ENCODE measurements around the gene RGS6.
"Not testable (repeated sequence)": the region's sequence is repeated elsewhere in the genome, so short reads cannot be mapped to it uniquely, and the experiment has no call there.

Gene RGS6

DNA sequence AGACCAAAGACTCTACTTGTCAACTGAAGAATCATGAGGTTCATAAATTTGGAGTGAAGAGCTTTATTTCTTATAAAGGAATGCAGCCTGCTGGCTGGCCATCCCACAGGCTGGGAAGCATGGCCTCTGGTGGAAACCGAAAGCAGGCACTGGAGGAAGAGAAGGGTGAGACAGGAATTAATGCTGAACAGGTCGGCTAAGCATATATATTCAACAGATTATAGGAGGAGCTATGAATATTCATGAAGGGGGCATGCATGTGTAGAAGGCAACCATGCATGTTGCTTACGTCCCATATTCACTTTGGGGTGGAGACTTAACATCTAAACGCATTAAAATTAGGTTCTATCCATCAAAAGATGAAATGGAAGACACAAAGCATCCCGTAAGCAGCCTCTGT is 20.6 kb upstream of the RGS6 start:
- H3K4me1 ChIP-seq (ENCODE audit: control insufficient read depth in 5 of 5, insufficient read depth in 5 of 5, low read length in 5 of 5): no peaks in the 10 kb centered on the region
- H3K9ac ChIP-seq (ENCODE audit: low read length in 5 of 5): no peak overlapping the region
- no peak overlapping the region for H3K27ac ChIP-seq (ENCODE audit: low read depth, low read length)
- H3K36me3 ChIP-seq (ENCODE audit: control insufficient read depth in 5 of 5, insufficient read depth in 5 of 5, low read length in 5 of 5): no peaks in the 10 kb centered on the region
- H3K27me3 ChIP-seq (ENCODE audit: control insufficient read depth in 5 of 5, insufficient read depth in 4 of 5, low read length in 5 of 5): peaks cover 0 to 4% (median 0%) of the 10 kb centered on the region in 5 donors
- H3K9me3 ChIP-seq (ENCODE audit: control insufficient read depth in 5 of 5, low read length in 5 of 5): no peaks in the 10 kb centered on the region
- no peak overlapping the region for H3K4me3 ChIP-seq (ENCODE audit: low read depth in 1 of 5, low read length in 5 of 5)

DNA sequence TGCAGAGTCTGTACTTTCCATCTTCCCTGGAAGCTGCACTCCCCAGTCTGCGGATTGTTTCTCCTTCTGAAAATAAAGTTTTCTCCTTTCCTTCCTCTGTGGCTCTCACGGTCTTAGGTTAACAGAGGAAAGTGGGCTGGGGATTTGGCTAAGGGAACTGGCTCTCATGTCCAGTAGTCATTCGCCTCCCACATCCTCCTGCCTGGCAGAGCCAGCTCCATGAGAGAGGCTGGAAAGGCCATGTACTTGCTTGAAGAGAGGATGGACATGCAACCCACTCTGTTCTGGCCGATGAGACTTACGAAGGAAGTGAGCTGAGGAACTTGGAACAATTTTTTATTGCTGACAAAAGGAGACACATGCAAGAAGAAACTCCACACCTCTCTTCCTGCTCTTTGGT is 18.9 kb upstream of the RGS6 start:
- Histone ChIP-seq H3K4me1 (ENCODE audit: control insufficient read depth in 5 of 5, insufficient read depth in 5 of 5, low read length in 5 of 5) (no peaks in the 10 kb centered on the region), H3K9me3 (ENCODE audit: control insufficient read depth in 5 of 5, low read length in 5 of 5) (no peaks in the 10 kb centered on the region), H3K9ac (ENCODE audit: low read length in 5 of 5) (no peak overlapping the region), H3K4me3 (ENCODE audit: low read depth in 1 of 5, low read length in 5 of 5) (no peak overlapping the region), H3K27ac (ENCODE audit: low read depth, low read length) (no peak overlapping the region), H3K27me3 (ENCODE audit: control insufficient read depth in 5 of 5, insufficient read depth in 4 of 5, low read length in 5 of 5) (no peaks in the 10 kb centered on the region), H3K36me3 (ENCODE audit: control insufficient read depth in 5 of 5, insufficient read depth in 5 of 5, low read length in 5 of 5) (no peaks in the 10 kb centered on the region)

DNA sequence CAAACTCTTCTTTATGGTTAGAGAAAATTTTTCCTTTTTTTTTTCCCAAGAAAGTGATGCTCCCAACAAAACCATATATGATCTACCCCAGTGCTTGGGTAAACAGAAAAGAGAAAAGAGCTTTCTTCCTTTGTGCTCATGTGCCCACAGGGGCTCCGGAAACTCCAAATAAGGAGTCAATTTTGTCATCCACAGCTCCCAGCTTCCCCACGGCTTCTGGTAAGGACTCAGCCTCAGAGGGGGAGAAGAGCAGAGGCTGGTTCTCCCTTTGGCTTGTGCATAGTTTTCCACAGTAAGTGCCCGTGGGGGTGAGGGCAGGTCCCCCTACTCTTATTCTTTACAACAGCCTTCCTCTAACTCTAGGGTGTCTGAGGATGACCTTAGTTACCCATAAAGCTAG is 13.3 kb upstream of the RGS6 start:
- H3K4me1 ChIP-seq (ENCODE audit: control insufficient read depth in 5 of 5, insufficient read depth in 5 of 5, low read length in 5 of 5): no peaks in the 10 kb centered on the region
- no peak overlapping the region for H3K27ac ChIP-seq (ENCODE audit: low read depth, low read length)
- no peaks in the 10 kb centered on the region for H3K9me3 ChIP-seq (ENCODE audit: control insufficient read depth in 5 of 5, low read length in 5 of 5)
- no peaks in the 10 kb centered on the region for H3K36me3 ChIP-seq (ENCODE audit: control insufficient read depth in 5 of 5, insufficient read depth in 5 of 5, low read length in 5 of 5)
- no peak overlapping the region for H3K4me3 ChIP-seq (ENCODE audit: low read depth in 1 of 5, low read length in 5 of 5)
- H3K9ac ChIP-seq (ENCODE audit: low read length in 5 of 5): no peak overlapping the region
- H3K27me3 ChIP-seq (ENCODE audit: control insufficient read depth in 5 of 5, insufficient read depth in 4 of 5, low read length in 5 of 5): peaks cover 0 to 3% (median 0%) of the 10 kb centered on the region in 5 donors

DNA sequence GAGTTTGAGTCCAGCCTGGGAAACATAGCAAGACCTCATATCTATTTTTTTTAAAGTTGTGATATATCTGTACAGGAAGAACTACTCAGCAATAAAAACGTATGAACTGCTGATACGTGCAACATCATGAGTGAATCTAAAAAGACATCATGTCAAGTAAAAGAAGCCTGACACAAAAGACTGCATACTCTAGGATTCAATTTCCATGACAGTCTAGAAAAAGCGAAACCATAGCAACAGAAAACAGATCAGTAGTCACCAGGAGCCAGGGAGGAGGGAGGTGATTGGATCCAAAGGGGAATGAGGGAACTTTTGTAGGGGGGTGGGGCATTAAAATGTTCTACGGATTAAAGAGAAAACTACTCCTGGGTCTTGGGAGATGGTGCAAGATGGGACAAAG is 8.7 kb upstream of the RGS6 start:
- peaks cover 0 to 3% (median 0%) of the 10 kb centered on the region in 5 donors for H3K27me3 ChIP-seq (ENCODE audit: control insufficient read depth in 5 of 5, insufficient read depth in 4 of 5, low read length in 5 of 5)
- no peak overlapping the region for H3K9ac ChIP-seq (ENCODE audit: low read length in 5 of 5)
- no peak overlapping the region for H3K4me3 ChIP-seq (ENCODE audit: low read depth in 1 of 5, low read length in 5 of 5)
- H3K4me1 ChIP-seq (ENCODE audit: control insufficient read depth in 5 of 5, insufficient read depth in 5 of 5, low read length in 5 of 5): no peaks in the 10 kb centered on the region
- peaks cover 0 to 3% (median 0%) of the 10 kb centered on the region in 5 donors for H3K9me3 ChIP-seq (ENCODE audit: control insufficient read depth in 5 of 5, low read length in 5 of 5)
- H3K36me3 ChIP-seq (ENCODE audit: control insufficient read depth in 5 of 5, insufficient read depth in 5 of 5, low read length in 5 of 5): no peaks in the 10 kb centered on the region
- no peak overlapping the region for H3K27ac ChIP-seq (ENCODE audit: low read depth, low read length)

DNA sequence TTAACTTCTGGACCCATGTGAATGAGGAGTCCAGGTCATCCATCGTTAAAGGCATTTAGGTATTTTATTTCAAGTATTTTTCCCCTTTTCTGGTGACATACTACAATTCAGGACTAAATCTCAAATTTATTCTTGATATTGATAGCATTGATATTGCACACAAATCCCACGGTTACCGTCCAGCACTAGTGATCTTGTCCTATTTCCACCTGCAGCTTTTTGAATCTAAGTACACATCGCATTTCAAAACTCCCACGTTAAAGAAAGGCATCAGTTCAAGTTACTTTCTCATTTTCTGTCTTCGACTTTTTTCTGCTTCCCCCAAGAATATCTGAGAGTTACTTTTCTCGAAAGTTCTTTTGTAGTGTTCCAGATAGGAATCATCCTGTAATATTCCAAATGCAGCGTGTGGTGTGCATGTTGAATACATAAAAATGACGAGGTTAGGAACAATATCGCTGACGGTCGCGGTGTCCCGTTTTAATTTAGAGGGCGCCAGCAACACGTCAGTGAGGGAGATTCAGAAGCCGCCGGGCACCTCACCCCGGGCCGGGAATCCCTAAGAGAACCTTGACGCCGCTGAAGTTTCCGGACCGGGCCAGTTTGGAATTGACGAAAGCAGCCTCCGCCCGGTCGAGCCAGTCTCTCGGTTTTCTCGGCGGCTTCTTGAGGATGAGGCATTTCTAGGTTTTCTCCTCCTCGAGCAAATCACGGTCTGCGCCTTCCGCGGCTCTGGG is 569 bp upstream of the RGS6 start:
- H3K4me1 ChIP-seq (ENCODE audit: control insufficient read depth in 5 of 5, insufficient read depth in 5 of 5, low read length in 5 of 5): peaks cover 0 to 10% (median 5%) of the 10 kb centered on the region in 5 donors
- H3K27me3 ChIP-seq (ENCODE audit: control insufficient read depth in 5 of 5, insufficient read depth in 4 of 5, low read length in 5 of 5): peaks cover 5 to 17% (median 13%) of the 10 kb centered on the region in 5 donors
- no peak overlapping the region for H3K27ac ChIP-seq (ENCODE audit: low read depth, low read length)
- peak overlapping the region in 4 of 5 donors; percentile 61 to 81 (median 70) for H3K4me3 ChIP-seq (ENCODE audit: low read depth in 1 of 5, low read length in 5 of 5)
- no peaks in the 10 kb centered on the region for H3K9me3 ChIP-seq (ENCODE audit: control insufficient read depth in 5 of 5, low read length in 5 of 5)
- H3K36me3 ChIP-seq (ENCODE audit: control insufficient read depth in 5 of 5, insufficient read depth in 5 of 5, low read length in 5 of 5): no peaks in the 10 kb centered on the region
- no peak overlapping the region for H3K9ac ChIP-seq (ENCODE audit: low read length in 5 of 5)

DNA sequence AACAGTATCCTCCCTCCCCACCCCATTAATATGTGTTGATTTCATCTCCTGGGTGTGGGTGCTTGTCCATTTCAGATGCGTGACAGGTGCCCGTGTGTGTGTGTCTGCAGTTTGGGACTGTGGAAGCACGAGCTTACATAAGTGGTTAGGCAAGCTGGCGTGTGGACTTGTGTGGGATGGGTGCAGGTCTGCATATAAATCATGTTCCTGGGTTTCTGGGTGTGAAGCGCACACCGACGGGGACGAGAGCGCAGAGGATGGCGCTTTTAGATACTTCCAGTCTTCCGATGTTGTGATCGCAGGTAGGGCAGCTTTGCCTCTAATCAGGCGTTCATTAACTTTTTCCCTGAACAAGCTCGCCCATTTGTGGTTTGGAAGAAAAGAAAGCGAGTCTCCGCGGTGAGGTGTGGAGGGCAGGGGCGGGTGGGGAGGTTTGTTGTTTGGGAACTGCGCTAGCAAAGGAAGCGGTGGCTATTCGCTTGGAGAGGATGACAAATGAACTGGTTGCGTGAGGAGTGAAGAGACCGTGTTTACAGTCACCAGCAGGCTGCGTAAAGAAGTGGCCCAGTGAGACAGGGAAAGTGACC is 865 bp downstream of the RGS6 start:
- H3K9me3 ChIP-seq (ENCODE audit: control insufficient read depth in 5 of 5, low read length in 5 of 5): no peaks in the 10 kb centered on the region
- peak overlapping the region; percentile 61 to 81 (median 74) for H3K4me3 ChIP-seq (ENCODE audit: low read depth in 1 of 5, low read length in 5 of 5)
- H3K36me3 ChIP-seq (ENCODE audit: control insufficient read depth in 5 of 5, insufficient read depth in 5 of 5, low read length in 5 of 5): no peaks in the 10 kb centered on the region
- peak overlapping the region in 2 of 5 donors; percentile 26 to 45 for H3K9ac ChIP-seq (ENCODE audit: low read length in 5 of 5)
- no peak overlapping the region for H3K27ac ChIP-seq (ENCODE audit: low read depth, low read length)
- H3K4me1 ChIP-seq (ENCODE audit: control insufficient read depth in 5 of 5, insufficient read depth in 5 of 5, low read length in 5 of 5): peaks cover 0 to 10% (median 5%) of the 10 kb centered on the region in 5 donors
- peaks cover 5 to 17% (median 13%) of the 10 kb centered on the region in 5 donors for H3K27me3 ChIP-seq (ENCODE audit: control insufficient read depth in 5 of 5, insufficient read depth in 4 of 5, low read length in 5 of 5)

DNA sequence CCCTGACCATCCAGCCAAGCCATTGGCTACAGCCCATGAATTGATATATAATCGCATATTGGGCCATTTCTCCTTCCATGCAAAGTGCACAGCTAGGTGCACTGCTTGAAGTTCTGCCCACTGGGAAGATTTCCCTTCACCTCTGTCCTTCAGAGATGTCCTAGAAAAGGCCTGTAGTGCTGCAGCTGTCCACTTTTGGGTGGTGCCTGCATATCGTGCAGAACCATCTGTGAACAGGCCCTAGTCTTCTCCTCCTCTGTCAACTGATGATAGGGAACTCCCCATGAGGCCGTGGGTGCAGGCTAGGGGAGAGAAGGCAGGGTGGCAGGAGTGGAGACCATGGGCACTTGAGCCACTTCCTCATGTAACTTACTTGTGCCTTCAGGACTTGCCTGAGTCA is 6.0 kb downstream of the RGS6 start:
- not testable (repeated sequence) for H3K36me3 ChIP-seq (ENCODE audit: control insufficient read depth in 5 of 5, insufficient read depth in 5 of 5, low read length in 5 of 5)

DNA sequence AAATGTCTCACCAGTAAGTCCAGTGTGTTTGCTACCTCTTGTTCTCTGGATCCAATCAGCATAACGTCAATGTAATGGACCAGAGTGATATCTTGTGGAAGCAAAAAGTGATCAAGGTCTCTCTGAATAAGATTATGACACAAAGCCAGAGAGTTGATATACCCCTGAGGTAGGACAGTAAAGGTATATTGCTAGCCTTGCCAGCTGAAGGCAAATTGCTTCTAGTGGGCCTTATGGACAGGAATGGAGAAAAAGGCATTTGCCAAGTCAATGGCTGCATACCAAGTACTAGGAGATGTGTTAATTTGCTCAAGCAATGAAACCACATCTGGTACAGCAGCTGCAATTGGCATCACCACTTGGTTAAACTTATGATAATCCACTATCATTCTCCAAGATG is 7.1 kb downstream of the RGS6 start:
- peaks cover 0 to 20% (median 12%) of the 10 kb centered on the region in 5 donors for H3K9me3 ChIP-seq (ENCODE audit: control insufficient read depth in 5 of 5, low read length in 5 of 5)
- not testable (repeated sequence) for H3K4me1 ChIP-seq (ENCODE audit: control insufficient read depth in 5 of 5, insufficient read depth in 5 of 5, low read length in 5 of 5); H3K36me3 ChIP-seq (ENCODE audit: control insufficient read depth in 5 of 5, insufficient read depth in 5 of 5, low read length in 5 of 5); H3K27ac ChIP-seq (ENCODE audit: low read depth, low read length); H3K4me3 ChIP-seq (ENCODE audit: low read depth in 1 of 5, low read length in 5 of 5); H3K9ac ChIP-seq (ENCODE audit: low read length in 5 of 5); H3K27me3 ChIP-seq (ENCODE audit: control insufficient read depth in 5 of 5, insufficient read depth in 4 of 5, low read length in 5 of 5)

More for the DNA sequence above, 6.0 kb downstream of the RGS6 start:
- H3K27ac ChIP-seq (ENCODE audit: low read depth, low read length); H3K4me1 ChIP-seq (ENCODE audit: control insufficient read depth in 5 of 5, insufficient read depth in 5 of 5, low read length in 5 of 5); H3K4me3 ChIP-seq (ENCODE audit: low read depth in 1 of 5, low read length in 5 of 5); H3K9ac ChIP-seq (ENCODE audit: low read length in 5 of 5); H3K27me3 ChIP-seq (ENCODE audit: control insufficient read depth in 5 of 5, insufficient read depth in 4 of 5, low read length in 5 of 5): not testable (repeated sequence)
- peaks cover 0 to 20% (median 12%) of the 10 kb centered on the region in 5 donors for H3K9me3 ChIP-seq (ENCODE audit: control insufficient read depth in 5 of 5, low read length in 5 of 5)

DNA sequence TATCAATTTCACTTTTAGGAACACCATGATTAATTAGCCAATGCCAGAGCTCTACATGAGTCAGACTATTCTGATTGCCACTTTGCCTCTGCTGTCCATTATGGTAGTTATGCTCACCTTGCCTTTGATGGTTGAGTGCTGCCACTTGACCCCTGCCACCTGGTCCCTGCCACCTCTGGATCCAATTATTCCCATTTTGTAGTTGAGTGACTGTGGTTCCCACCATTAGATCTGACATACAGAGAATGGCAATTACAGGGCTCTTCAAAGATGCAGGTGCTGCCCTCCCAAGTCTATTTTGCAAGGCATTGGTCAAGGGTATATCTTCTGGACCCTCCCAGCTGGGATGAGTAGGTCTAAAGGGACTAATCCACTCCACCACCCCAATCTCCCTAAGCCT is 8.3 kb downstream of the RGS6 start:
- not testable (repeated sequence) for H3K36me3 ChIP-seq (ENCODE audit: control insufficient read depth in 5 of 5, insufficient read depth in 5 of 5, low read length in 5 of 5); H3K4me1 ChIP-seq (ENCODE audit: control insufficient read depth in 5 of 5, insufficient read depth in 5 of 5, low read length in 5 of 5); H3K9ac ChIP-seq (ENCODE audit: low read length in 5 of 5); H3K27me3 ChIP-seq (ENCODE audit: control insufficient read depth in 5 of 5, insufficient read depth in 4 of 5, low read length in 5 of 5); H3K27ac ChIP-seq (ENCODE audit: low read depth, low read length)
- peak overlapping the region in 2 of 5 donors; percentile 13 to 20 for H3K4me3 ChIP-seq (ENCODE audit: low read depth in 1 of 5, low read length in 5 of 5)
- peaks cover 0 to 20% (median 12%) of the 10 kb centered on the region in 5 donors for H3K9me3 ChIP-seq (ENCODE audit: control insufficient read depth in 5 of 5, low read length in 5 of 5)

DNA sequence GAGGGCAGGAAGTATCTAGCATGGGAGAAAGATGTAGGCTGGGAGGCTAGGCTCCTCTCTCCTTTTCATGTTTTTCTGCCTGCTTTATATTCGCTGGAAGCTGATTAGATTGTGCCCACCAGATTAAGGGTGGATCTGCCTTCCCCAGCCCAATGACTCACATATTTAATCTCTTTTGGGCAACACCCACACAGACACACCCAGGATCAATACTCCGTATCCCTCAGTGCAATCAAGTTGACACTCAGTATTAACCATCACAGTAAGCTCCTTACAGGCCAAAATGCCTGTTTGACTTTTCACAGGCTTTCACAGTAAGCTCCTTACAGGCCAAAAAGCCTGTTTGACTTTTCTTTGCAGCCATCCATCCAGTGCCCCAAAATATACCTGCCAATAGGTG is 9.4 kb downstream of the RGS6 start:
- not testable (repeated sequence) for H3K4me1 ChIP-seq (ENCODE audit: control insufficient read depth in 5 of 5, insufficient read depth in 5 of 5, low read length in 5 of 5); H3K27ac ChIP-seq (ENCODE audit: low read depth, low read length); H3K9ac ChIP-seq (ENCODE audit: low read length in 5 of 5); H3K27me3 ChIP-seq (ENCODE audit: control insufficient read depth in 5 of 5, insufficient read depth in 4 of 5, low read length in 5 of 5); H3K4me3 ChIP-seq (ENCODE audit: low read depth in 1 of 5, low read length in 5 of 5); H3K36me3 ChIP-seq (ENCODE audit: control insufficient read depth in 5 of 5, insufficient read depth in 5 of 5, low read length in 5 of 5)
- peaks cover 0 to 20% (median 12%) of the 10 kb centered on the region in 5 donors for H3K9me3 ChIP-seq (ENCODE audit: control insufficient read depth in 5 of 5, low read length in 5 of 5)

Data from subcutaneous abdominal adipose tissue (tissue), 5 donors.